DND-41 (cell line): ENCODE measurements around the gene PTPRD.

ENCODE experiments used
- ATAC-seq: fragments of 200-7000 bp; cut with Tn5 transposase; 3 replicates; pipeline ENCODE4 v1.9.1; 2021; ENCODE audit warnings: low read depth; ENCODE audit not compliant: insufficient read depth
- DNase-seq: peaks from one replicate; pipeline ENCODE4 v3.0.0-alpha.2; 2020
- H2AFZ ChIP-seq: 2 replicates; pipeline ENCODE4 v1.6.0; 2012; ENCODE audit warnings: low read depth, low read length
- H3K27ac ChIP-seq: 2 replicates; pipeline ENCODE4 v1.5.1; 2012; ENCODE audit warnings: low read length, inconsistent platforms
- H3K27me3 ChIP-seq: fragments of 200-600 bp; sonication (generic); 2 replicates; pipeline ENCODE4 v1.6.0; 2012; ENCODE audit warnings: low read length, mild to moderate bottlenecking, inconsistent platforms; ENCODE audit not compliant: insufficient read depth, poor library complexity
- H3K36me3 ChIP-seq: 2 replicates; pipeline ENCODE4 v1.5.1; 2012; ENCODE audit warnings: low read length, inconsistent platforms; ENCODE audit not compliant: insufficient read depth
- H3K4me1 ChIP-seq: 2 replicates; pipeline ENCODE4 v1.5.1; 2012; ENCODE audit warnings: mild to moderate bottlenecking, low read length; ENCODE audit not compliant: insufficient read depth
- H3K4me2 ChIP-seq: 2 replicates; pipeline ENCODE4 v1.6.0; 2012; ENCODE audit warnings: mild to moderate bottlenecking, moderate library complexity, low read length, inconsistent platforms; ENCODE audit not compliant: insufficient read depth
- H3K4me3 ChIP-seq, 2 experiments: fragments of 200-600 bp in 1 of 2; shearing (Covaris generic) in 1 of 2; 2 replicates each; pipeline ENCODE4 v1.5.1; 2012 to 2016; ENCODE audit warnings: inconsistent platforms in 2 of 2, low read length in 2 of 2, mild to moderate bottlenecking in 2 of 2, low read depth in 1 of 2, moderate library complexity in 1 of 2
- H3K79me2 ChIP-seq: 2 replicates; pipeline ENCODE4 v1.6.0; 2012; ENCODE audit warnings: low read length, inconsistent platforms; ENCODE audit not compliant: insufficient read depth
- H3K9ac ChIP-seq: 2 replicates; pipeline ENCODE4 v1.6.0; 2012; ENCODE audit warnings: low read depth, mild to moderate bottlenecking, inconsistent platforms, low read length, moderate library complexity
- H3K9me3 ChIP-seq: 2 replicates; pipeline ENCODE4 v1.5.1; 2012; ENCODE audit warnings: low read length, moderate library complexity, mild to moderate bottlenecking, inconsistent platforms; ENCODE audit not compliant: insufficient read depth, severe bottlenecking
- H4K20me1 ChIP-seq: 2 replicates; pipeline ENCODE4 v1.6.0; 2012; ENCODE audit warnings: low read length; ENCODE audit not compliant: insufficient read depth
- EZH2 ChIP-seq: IDR thresholded peaks from 3 replicates; pipeline ENCODE4 v1.6.1; 2012; ENCODE audit warnings: borderline replicate concordance, low read depth, mild to moderate bottlenecking, moderate library complexity, low read length, inconsistent platforms; ENCODE audit not compliant: severe bottlenecking
- TF ChIP-seq, protein P1 (sequence below): IDR thresholded peaks from 2 replicates; pipeline ENCODE4 v1.5.1; 2012; ENCODE audit warnings: borderline replicate concordance, low read length, moderate library complexity, mild to moderate bottlenecking; ENCODE audit not compliant: poor library complexity, severe bottlenecking; ENCODE audit errors: extremely low read depth

The PTPRD gene

DNA sequence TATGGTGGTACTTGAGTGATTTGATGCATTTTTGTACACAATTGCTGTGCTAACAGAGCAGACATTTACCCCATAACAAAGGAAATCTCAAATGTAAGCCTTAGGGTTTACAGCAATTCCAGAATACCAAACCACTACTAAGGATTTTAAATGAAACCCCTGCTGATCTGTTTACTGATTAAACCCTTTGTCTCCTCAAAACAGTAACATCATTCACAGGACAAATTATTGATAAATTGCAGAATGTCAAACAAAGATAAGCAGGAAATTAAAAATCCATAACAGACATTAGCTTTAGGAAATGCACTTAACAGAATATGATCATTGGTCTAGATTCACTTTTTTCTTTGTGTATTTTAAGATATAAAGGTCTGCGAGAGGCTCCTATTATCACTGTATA, 1796.9 kb downstream of the PTPRD start:
- Histone ChIP-seq H3K27me3 (no peaks in the 10 kb centered on the region), H3K4me2 (no peak overlapping the region)
- no peak for ATAC-seq

DNA sequence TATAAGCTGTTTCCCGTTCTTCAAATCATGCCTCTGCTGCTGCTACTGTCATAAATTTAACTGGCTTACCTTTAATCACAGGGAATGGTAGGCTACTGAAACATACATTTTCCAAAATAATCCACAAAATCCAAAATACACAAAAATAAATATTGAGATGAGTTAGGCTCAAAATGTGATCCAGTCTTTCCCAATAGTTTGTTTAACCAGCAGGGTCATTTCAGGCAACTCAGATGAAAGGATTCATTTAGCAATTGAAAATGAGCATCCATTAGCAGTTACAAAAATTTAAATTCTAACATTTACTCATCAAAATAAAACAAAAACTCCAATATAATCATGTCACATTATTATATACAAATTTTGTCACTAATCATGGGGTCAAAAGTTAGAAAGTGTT, 1797.6 kb downstream of the PTPRD start:
- TF ChIP-seq EZH2, result no peak
- TF ChIP-seq, protein P1, sequence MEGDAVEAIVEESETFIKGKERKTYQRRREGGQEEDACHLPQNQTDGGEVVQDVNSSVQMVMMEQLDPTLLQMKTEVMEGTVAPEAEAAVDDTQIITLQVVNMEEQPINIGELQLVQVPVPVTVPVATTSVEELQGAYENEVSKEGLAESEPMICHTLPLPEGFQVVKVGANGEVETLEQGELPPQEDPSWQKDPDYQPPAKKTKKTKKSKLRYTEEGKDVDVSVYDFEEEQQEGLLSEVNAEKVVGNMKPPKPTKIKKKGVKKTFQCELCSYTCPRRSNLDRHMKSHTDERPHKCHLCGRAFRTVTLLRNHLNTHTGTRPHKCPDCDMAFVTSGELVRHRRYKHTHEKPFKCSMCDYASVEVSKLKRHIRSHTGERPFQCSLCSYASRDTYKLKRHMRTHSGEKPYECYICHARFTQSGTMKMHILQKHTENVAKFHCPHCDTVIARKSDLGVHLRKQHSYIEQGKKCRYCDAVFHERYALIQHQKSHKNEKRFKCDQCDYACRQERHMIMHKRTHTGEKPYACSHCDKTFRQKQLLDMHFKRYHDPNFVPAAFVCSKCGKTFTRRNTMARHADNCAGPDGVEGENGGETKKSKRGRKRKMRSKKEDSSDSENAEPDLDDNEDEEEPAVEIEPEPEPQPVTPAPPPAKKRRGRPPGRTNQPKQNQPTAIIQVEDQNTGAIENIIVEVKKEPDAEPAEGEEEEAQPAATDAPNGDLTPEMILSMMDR, result no peak
- no peak for ATAC-seq
- no peak for DNase-seq
- no peak overlapping the region for H3K9ac ChIP-seq
- no peak overlapping the region for H3K4me3 ChIP-seq
- H2AFZ ChIP-seq, result no peak overlapping the region
- H4K20me1 ChIP-seq, result no peaks in the 10 kb centered on the region
- H3K4me2 ChIP-seq, result no peak overlapping the region
- H3K4me1 ChIP-seq, result no peaks in the 10 kb centered on the region
- no peak overlapping the region for H3K27ac ChIP-seq
- no peaks in the 10 kb centered on the region for H3K79me2 ChIP-seq
- H3K36me3 ChIP-seq, result no peaks in the 10 kb centered on the region
- H3K9me3 ChIP-seq, result no peaks in the 10 kb centered on the region
- no peaks in the 10 kb centered on the region for H3K27me3 ChIP-seq

More for the DNA sequence above, 1796.9 kb downstream of the PTPRD start:
- H3K9me3 ChIP-seq, result no peaks in the 10 kb centered on the region
- H3K36me3 ChIP-seq, result no peaks in the 10 kb centered on the region
- H2AFZ ChIP-seq, result no peak overlapping the region
- no peaks in the 10 kb centered on the region for H3K4me1 ChIP-seq
- H3K27ac ChIP-seq, result no peak overlapping the region
- TF ChIP-seq, protein P1, result no peak
- TF ChIP-seq EZH2, result no peak
- H4K20me1 ChIP-seq, result no peaks in the 10 kb centered on the region
- H3K79me2 ChIP-seq, result no peaks in the 10 kb centered on the region
- no peak for DNase-seq
- no peak overlapping the region for H3K4me3 ChIP-seq
- no peak overlapping the region for H3K9ac ChIP-seq

DNA sequence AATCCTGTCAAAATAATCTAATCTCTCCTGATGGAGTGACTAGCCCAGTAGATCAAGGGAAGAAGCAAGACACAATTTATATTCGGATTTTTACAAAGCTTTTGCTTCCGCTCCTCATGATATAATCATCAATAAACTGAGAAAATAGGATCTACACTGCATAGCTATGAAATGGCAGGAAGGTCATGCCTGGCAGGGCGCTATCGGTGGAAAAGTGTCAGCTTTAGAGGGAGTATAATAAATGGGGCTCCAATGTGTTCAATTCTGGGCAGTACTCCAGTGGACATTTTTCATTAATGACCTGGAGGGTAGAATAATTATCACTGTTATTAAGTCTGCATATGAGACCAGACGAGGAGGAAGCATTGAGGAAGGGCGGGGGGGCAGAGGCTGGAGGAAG, 1799.9 kb downstream of the PTPRD start:
- DNase-seq (no peak), ATAC-seq (no peak)
- H3K4me2 ChIP-seq, result no peak overlapping the region
- no peaks in the 10 kb centered on the region for H3K27me3 ChIP-seq
- H3K9ac ChIP-seq, result no peak overlapping the region
- no peaks in the 10 kb centered on the region for H3K79me2 ChIP-seq
- no peaks in the 10 kb centered on the region for H3K36me3 ChIP-seq
- H2AFZ ChIP-seq, result no peak overlapping the region
- H3K4me3 ChIP-seq, result no peak overlapping the region
- no peaks in the 10 kb centered on the region for H3K4me1 ChIP-seq
- no peak for TF ChIP-seq EZH2
- TF ChIP-seq, protein P1, result no peak
- H3K27ac ChIP-seq, result no peak overlapping the region
- H3K9me3 ChIP-seq, result no peaks in the 10 kb centered on the region
- no peaks in the 10 kb centered on the region for H4K20me1 ChIP-seq

DNA sequence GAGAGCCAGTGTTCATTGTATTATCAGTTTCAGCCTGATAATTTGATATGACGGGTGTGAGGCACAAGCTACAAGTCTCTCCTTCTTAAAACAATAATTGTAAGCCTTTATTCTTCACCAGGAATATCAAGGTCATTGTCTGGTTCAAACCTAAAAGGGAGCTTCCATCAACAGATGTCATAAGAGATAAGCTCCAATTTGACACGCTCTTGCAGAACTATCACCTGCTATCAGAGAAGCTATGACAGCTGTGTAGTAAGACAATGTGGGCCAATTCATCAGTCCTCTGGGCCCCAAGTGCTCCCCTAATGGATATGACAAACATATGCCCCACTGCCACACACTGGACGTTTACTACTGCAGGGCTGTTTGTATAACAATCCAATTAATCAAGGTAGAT, 1803.1 kb downstream of the PTPRD start:
- TF ChIP-seq, protein P1, result no peak
- Histone ChIP-seq H3K36me3 (no peaks in the 10 kb centered on the region), H3K4me3 (no peak overlapping the region), H3K79me2 (no peaks in the 10 kb centered on the region), H3K27me3 (no peaks in the 10 kb centered on the region), H4K20me1 (no peaks in the 10 kb centered on the region), H3K9ac (no peak overlapping the region), H3K4me1 (no peaks in the 10 kb centered on the region), H2AFZ (no peak overlapping the region), H3K4me2 (no peak overlapping the region), H3K9me3 (no peaks in the 10 kb centered on the region), H3K27ac (no peak overlapping the region)
- DNase-seq (no peak), ATAC-seq (no peak)
